ENCODE results near the gene TULP1.

The TULP1 gene

GRCh38 chr6:35496036-35496840 is 16.5 kb downstream of the TULP1 start:
- DNase-seq, result no peak

DNA sequence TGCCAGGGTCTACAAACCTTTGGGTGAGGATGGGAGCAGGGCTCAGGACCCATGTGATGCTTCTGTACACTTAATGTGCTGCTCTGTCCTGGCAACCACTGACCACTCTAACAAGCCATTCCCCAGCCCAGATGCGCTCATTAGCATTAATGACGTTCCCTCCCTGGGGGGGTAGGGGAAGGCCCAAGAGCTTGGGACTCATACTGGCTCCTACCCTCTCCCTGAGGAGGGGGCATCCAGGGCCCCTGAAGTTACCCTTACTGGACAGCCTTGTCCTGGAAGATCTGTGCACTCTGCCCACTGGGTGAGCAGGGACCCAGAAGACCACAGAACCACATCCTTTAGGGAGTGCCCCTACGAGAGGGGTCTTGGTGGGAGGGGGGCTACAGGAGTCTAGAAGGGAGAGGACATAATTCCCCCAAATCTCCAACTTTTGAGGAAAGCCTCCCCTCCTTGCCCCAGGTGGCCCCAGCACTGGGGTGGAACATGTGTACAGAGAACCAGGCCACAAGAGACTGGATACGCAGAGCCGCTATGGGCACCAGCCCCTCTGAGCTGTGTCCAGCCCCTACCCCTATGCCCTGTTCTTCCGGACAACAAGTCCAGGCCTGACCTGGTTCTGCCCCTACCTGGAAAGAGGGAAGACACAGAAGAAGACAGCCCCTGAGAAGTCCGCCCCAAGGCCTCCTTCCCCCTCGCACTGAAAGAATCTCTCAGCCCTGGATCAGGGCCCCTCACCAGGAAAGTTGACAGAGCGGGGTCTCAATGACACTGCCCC is 17.2 kb downstream of the TULP1 start:
- DNase-seq, result no peak

- DNase-seq, result no peak
These were observed 18.5 kb downstream of the TULP1 start for GRCh38 chr6:35494161-35494563.

- no peak for DNase-seq
These were observed 19.3 kb downstream of the TULP1 start for GRCh38 chr6:35493307-35493983.

- DNase-seq, result no peak
These were observed 19.8 kb downstream of the TULP1 start for GRCh38 chr6:35492974-35493284.

GRCh38 chr6:35492258-35492973 is 20.3 kb downstream of the TULP1 start:
- no peak for DNase-seq

DNA sequence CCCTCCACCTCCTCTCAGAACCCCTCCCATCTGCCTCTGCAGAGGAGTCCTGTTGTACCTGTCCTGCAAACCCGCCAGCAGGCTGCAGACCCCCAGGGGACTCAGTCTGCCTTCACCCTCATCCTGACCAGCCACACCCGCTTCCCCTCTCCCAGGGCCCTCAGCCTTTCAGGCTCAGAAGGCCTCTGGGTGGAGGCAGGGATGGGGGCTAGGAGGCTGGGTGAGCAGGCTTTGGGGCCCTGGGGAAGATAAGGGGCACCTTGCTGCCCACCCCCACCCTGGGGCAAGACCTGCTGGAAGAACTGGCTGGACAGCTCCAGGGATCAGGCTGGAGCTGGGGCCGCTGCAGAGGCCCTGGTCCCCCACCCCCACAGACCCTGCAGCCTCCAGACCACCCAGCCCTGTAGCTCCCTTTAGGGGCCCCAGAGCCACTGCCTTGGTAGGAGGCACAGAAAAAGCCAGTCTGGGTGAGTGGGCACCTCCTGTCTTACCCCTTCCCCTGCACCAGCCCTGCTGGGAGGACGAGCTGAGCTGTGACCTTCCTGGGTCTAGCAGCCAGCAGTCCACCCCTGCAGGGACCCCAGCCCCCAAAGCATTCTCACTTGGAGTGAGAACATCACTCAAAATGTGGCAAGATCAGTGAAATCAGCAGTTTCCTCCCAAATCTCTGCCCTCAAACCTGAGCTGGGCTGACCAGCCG is 21.0 kb downstream of the TULP1 start:
- DNase-seq, result no peak

DNA sequence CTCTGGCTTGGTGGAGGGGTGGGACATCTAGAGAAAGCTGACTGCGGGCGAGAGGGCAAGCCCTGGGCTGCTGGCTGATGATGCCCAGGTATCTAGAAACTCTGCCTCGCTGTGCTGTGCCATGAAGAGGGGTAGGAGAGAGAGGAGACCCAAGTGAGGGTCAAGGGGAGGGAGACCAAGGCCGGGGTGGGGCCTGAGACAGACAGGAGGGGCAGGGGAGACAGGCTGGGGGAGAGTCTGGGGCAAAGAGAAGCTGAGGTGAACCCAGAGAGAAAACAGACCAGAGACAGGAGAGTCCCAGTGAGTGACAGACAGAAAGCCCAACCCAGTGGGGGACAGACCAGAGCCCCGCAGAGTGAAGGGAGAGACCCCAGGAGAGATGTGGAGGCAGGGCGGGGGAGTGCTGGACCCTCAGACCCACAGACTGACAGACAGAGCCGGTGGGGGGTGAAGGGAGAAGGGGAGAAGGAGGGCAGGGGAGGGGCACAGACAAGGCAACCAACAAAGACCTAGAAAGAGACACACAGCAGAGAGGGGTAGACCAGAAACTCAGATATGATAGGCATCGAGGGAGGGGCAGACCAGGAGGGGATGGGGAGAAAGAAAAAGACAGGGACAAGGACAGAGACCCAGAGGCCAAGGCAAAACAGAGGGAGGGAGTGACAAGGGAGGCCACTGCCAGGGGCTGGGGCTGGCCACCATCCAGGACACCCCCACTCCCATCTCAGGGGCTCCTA is 21.7 kb downstream of the TULP1 start:
- no peak for DNase-seq

GRCh38 chr6:35489995-35490791 is 22.5 kb downstream of the TULP1 start:
- DNase-seq, result peak; percentile 29

DNA sequence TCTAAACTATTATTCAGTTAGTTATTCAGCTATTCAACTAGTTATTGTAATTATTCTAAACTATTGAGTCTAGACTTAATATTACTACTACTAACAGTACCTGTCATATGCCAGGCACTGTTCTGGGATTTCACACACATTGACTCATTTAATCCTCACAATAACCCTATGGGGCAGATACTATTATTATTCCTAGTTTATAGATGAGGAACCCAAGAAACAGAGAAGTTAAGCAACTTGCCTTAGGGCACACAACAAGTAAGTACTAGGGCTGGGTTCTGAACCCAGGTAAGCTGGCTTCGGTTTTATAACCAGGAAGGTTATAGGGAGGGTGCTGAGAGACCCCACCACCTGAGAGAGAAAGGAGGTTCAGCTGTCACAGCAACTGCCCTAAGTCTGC is 23.6 kb downstream of the TULP1 start:
- DNase-seq, result no peak

- no peak for DNase-seq
These were observed 24.2 kb downstream of the TULP1 start for GRCh38 chr6:35488517-35488862.

GRCh38 chr6:35487658-35488516 is 24.8 kb downstream of the TULP1 start:
- DNase-seq, result peak; percentile 75

GRCh38 chr6:35486005-35486925 is 26.4 kb downstream of the TULP1 start:
- DNase-seq, result no peak

GRCh38 chr6:35485402-35485877 is 27.3 kb downstream of the TULP1 start:
- no peak for DNase-seq

DNA sequence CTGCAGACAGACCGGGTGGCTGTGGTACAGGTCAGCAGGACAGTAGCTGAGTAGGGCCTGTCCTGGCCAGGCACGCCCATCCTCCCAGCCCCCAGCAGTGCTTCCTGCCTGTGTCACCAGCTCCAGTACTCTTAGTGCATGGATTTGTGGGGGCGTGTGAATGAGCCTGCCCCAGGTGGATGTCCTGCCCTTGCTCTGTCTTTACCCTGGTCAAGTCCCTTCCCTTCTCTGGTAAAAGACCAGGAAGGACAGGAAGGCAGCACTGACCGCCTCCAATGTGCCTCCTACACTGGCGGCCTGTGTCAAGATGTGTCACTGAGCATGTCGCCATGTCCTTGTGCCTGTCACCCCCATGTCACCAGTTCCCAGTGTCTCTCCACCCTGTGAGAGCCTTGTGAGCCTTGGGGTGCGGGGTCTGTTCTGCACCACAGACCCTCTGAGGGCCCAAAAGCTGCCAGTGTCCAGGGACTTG is 27.7 kb downstream of the TULP1 start:
- no peak for DNase-seq

- no peak for DNase-seq
These were observed 28.6 kb downstream of the TULP1 start for GRCh38 chr6:35483893-35484645.

DNA sequence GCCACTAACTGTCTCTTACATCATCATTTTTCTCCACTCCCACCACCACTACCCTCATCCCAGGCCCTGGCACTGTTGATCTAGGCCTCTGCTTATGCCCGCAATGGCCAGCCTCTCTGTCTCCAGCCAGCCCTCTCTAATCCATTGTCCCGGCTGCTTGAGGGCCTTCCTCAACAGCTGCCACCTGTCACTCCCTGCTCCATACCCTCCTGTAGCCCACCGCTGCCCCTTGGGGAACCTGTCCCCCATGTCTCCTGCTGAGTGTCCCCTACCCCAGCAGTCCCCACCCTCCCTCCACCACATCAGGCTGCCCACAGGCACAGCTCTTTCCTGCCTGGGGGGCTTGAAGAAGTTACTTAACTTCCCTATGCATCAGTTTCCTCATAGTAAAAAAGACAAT is 29.2 kb downstream of the TULP1 start:
- no peak for DNase-seq

DNA sequence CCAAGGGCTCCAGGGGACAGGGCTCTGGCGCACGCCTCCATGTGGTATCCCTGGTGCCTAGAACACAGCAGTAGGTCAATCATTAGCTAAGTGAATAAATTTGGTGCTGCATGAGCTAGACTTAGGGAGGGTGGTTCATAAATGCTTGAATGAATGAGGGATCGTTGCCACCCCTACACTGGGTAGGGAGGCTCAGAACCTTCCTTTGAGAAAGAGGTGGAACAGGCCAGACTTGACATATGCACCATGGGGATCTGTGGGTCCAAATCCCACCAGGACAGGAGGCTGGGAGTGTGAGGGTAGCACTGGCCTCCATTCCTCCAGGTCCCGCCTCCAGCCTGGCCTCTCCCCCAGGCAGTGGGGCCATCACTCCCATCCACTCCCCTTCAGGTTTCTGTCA is 29.6 kb downstream of the TULP1 start:
- DNase-seq, result no peak
